Prostate gland (tissue), 2 donors: ENCODE data around the gene PAPPA2. TPM values are rescaled to one million over a fixed set of nuclear protein-coding genes. Genes with fewer than 3 reads are reported as not detected.

Source experiments
- DNase-seq: peaks from one replicate; pipeline ENCODE4 v3.0.0-alpha.2; 2019; ENCODE audit warnings: low spot score
- H3K27ac ChIP-seq, 2 donors: fragments of 200-600 bp; sonication (generic); 2 replicates each; pipeline ENCODE4 v1.5.1; 2017 to 2019
- H3K27me3 ChIP-seq: fragments of 200-600 bp; sonication (generic); replicated peaks from 2 replicates; pipeline ENCODE4 v1.5.1; 2019; ENCODE audit not compliant: insufficient read depth
- H3K36me3 ChIP-seq, 2 donors: fragments of 200-600 bp; sonication (generic); 1 replicate in 1 of 2; 2 replicates in 1 of 2; pipeline versions ENCODE4 v1.5.1 to v1.8.1; 2017 to 2019
- H3K4me1 ChIP-seq: fragments of 200-600 bp; sonication (generic); replicated peaks from 2 replicates; pipeline ENCODE4 v1.5.1; 2019
- H3K4me3 ChIP-seq, 2 donors: fragments of 200-600 bp; sonication (generic); 2 replicates each; pipeline ENCODE4 v1.5.1; 2017 to 2019
- H3K9me3 ChIP-seq: fragments of 200-600 bp; sonication (generic); 2 replicates; pipeline ENCODE4 v1.5.1; 2017
- CTCF ChIP-seq, 4 experiments: fragments of 200-600 bp in 2 of 4; fragments of 450-650 bp in 2 of 4; sonication (generic) in 2 of 4; IDR thresholded peaks; 1 replicate in 3 of 4; 2 replicates in 1 of 4; pipeline ENCODE4 v1.5.1; 2016 to 2019; ENCODE audit warnings: antibody characterized with exemption in 4 of 4, mild to moderate bottlenecking in 2 of 4, moderate library complexity in 2 of 4
- POLR2A ChIP-seq: fragments of 450-650 bp; IDR thresholded peaks from one replicate; pipeline ENCODE4 v1.6.1; 2016; ENCODE audit warnings: antibody characterized with exemption, mild to moderate bottlenecking
- POLR2AphosphoS5 ChIP-seq: sonication (generic); formaldehyde crosslinking; IDR thresholded peaks from one replicate; pipeline ENCODE4 v1.6.1; 2017; ENCODE audit warnings: antibody characterized with exemption
- WGBS: methylation state at CpG from one replicate; pipeline ENCODE4 v1.1.5; 2018; 5-methylcytosine and 5-hydroxymethylcytosine counted together
- intact Hi-C: fragments of 100-400 bp; cut with DNase I; formaldehyde crosslinking; loops from one replicate; pipeline ENCODE4 v1.14.2; 2022
- total RNA-seq, 2 donors: library from RNA; depleted of rRNA; stranded (reverse); fragments of >200 nt; gene quantifications; one replicate each; pipeline ENCODE4 v1.1.0, GENCODE V29; 2016

PAPPA2 gene
- total RNA-seq, 2 donors from 2014 or later, result 0.36 to 1.9 TPM

- intact Hi-C loops, result no loop called here
- Histone ChIP-seq H3K4me3 (no peak overlapping the region), H3K9me3 (no peaks in the 10 kb centered on the region), H3K27ac (no peak overlapping the region), H3K27me3 (no peaks in the 10 kb centered on the region), H3K4me1 (peaks cover 6% of the 10 kb centered on the region), H3K36me3 (no peaks in the 10 kb centered on the region)
- peak; percentile 59 for DNase-seq
- 28% methylated on average over 5 of the region's 5 CpGs for WGBS
- TF ChIP-seq POLR2AphosphoS5 (peak; percentile 59), POLR2A (no peak)
Measured at GRCh38 chr1:176696109-176696508, 233.1 kb downstream of the PAPPA2 start.

GRCh38 chr1:176696689-176697088, 233.7 kb downstream of the PAPPA2 start:
- Histone ChIP-seq H3K4me3 (no peak overlapping the region), H3K9me3 (no peaks in the 10 kb centered on the region), H3K27me3 (no peaks in the 10 kb centered on the region), H3K36me3 (no peaks in the 10 kb centered on the region), H3K27ac (no peak overlapping the region), H3K4me1 (peaks cover 6% of the 10 kb centered on the region)
- TF ChIP-seq CTCF (IDR thresholded peaks at IDR 0.05) (no peak), POLR2A (no peak), POLR2AphosphoS5 (no peak)
- DNase-seq, result no peak
- 62% methylated on average over 1 of the region's 1 CpG for WGBS
- intact Hi-C loops, result no loop called here

GRCh38 chr1:176699821-176700220, 236.8 kb downstream of the PAPPA2 start:
- TF ChIP-seq POLR2A, result no peak
- no peak for TF ChIP-seq CTCF (IDR thresholded peaks at IDR 0.05)
- TF ChIP-seq POLR2AphosphoS5, result no peak
- Histone ChIP-seq H3K9me3 (no peaks in the 10 kb centered on the region), H3K4me1 (no peaks in the 10 kb centered on the region), H3K27me3 (no peaks in the 10 kb centered on the region), H3K4me3 (no peak overlapping the region), H3K36me3 (no peaks in the 10 kb centered on the region), H3K27ac (no peak overlapping the region)
- WGBS, result 78% methylated on average over 2 of the region's 2 CpGs
- DNase-seq, result no peak
- intact Hi-C loops, result no loop called here

- H3K4me3 ChIP-seq, result no peak overlapping the region
- H3K27ac ChIP-seq, result no peak overlapping the region
- intact Hi-C loops, result no loop called here
- TF ChIP-seq POLR2AphosphoS5 (no peak), CTCF (IDR thresholded peaks at IDR 0.05) (no peak), POLR2A (no peak)
- no peak for DNase-seq
- no peaks in the 10 kb centered on the region for H3K9me3 ChIP-seq
- H3K4me1 ChIP-seq, result no peaks in the 10 kb centered on the region
- H3K27me3 ChIP-seq, result no peaks in the 10 kb centered on the region
- no peaks in the 10 kb centered on the region for H3K36me3 ChIP-seq
- WGBS, result 59% methylated on average over 3 of the region's 3 CpGs
Measured at GRCh38 chr1:176701151-176701866, 238.3 kb downstream of the PAPPA2 start.

GRCh38 chr1:176702901-176703300, 239.9 kb downstream of the PAPPA2 start:
- Histone ChIP-seq H3K9me3 (no peaks in the 10 kb centered on the region), H3K4me3 (no peak overlapping the region), H3K27me3 (no peaks in the 10 kb centered on the region), H3K4me1 (no peaks in the 10 kb centered on the region), H3K36me3 (no peaks in the 10 kb centered on the region), H3K27ac (no peak overlapping the region)
- DNase-seq, result no peak
- intact Hi-C loops, result no loop called here
- 70% methylated on average over 3 of the region's 3 CpGs for WGBS
- TF ChIP-seq POLR2A (no peak), POLR2AphosphoS5 (no peak), CTCF (IDR thresholded peaks at IDR 0.05) (no peak)
